IMR-90 (cell line): ENCODE results near the gene RNF180.

Experiments used
- BHLHE40 ChIP-seq: fragments of 150-350 bp; IDR thresholded peaks from 2 replicates; pipeline ENCODE4 v1.6.1; 2016; ENCODE audit warnings: mild to moderate bottlenecking, low read depth, low read length
- CEBPB ChIP-seq: IDR thresholded peaks from 2 replicates; pipeline ENCODE4 v1.6.1; 2012; ENCODE audit warnings: low read depth, low read length, improper control_type of control experiment
- CHD1 ChIP-seq: IDR thresholded peaks from 2 replicates; pipeline ENCODE4 v1.6.1; 2012; ENCODE audit warnings: low read depth, low read length, improper control_type of control experiment
- CTCF ChIP-seq: conservative IDR thresholded peaks from 2 replicates; pipeline ENCODE4 v1.5.1; 2012; ENCODE audit warnings: mild to moderate bottlenecking, low read depth, low read length, improper control_type of control experiment
- MAFK ChIP-seq: IDR thresholded peaks from 2 replicates; pipeline ENCODE4 v1.6.1; 2012; ENCODE audit warnings: low read depth, low read length, improper control_type of control experiment
- MAZ ChIP-seq: IDR thresholded peaks from 2 replicates; pipeline ENCODE4 v1.6.1; 2012; ENCODE audit warnings: low read depth, mild to moderate bottlenecking, low read length, improper control_type of control experiment, moderate library complexity, borderline replicate concordance
- MXI1 ChIP-seq: IDR thresholded peaks from 2 replicates; pipeline ENCODE4 v1.6.1; 2012; ENCODE audit warnings: low read depth, mild to moderate bottlenecking, low read length, moderate library complexity, borderline replicate concordance
- POLR2A ChIP-seq: IDR thresholded peaks from 2 replicates; pipeline ENCODE4 v1.6.1; 2012; ENCODE audit warnings: mild to moderate bottlenecking, low read depth, low read length
- RFX5 ChIP-seq: IDR thresholded peaks from 2 replicates; pipeline ENCODE4 v1.8.0; 2012; ENCODE audit warnings: low read depth, mild to moderate bottlenecking, low read length, moderate library complexity
- SMC3 ChIP-seq: fragments of 150-350 bp; IDR thresholded peaks from 2 replicates; pipeline ENCODE4 v1.6.1; 2016; ENCODE audit warnings: low read depth, mild to moderate bottlenecking, antibody characterized with exemption, low read length, moderate library complexity
- TF ChIP-seq, protein P1 (sequence below): fragments of 150-350 bp; IDR thresholded peaks from 2 replicates; pipeline ENCODE4 v1.6.1; 2017; ENCODE audit warnings: mild to moderate bottlenecking, antibody characterized with exemption, low read length, low read depth

GRCh38 chr5:64229163-64229774, 63.6 kb downstream of the RNF180 start:
- TF ChIP-seq POLR2A, result no peak
- TF ChIP-seq CTCF, result peak; percentile 62
- no peak for TF ChIP-seq MAZ
- no peak for TF ChIP-seq BHLHE40
- TF ChIP-seq SMC3, result peak; percentile 51
- TF ChIP-seq RFX5, result no peak
- TF ChIP-seq, protein P1, sequence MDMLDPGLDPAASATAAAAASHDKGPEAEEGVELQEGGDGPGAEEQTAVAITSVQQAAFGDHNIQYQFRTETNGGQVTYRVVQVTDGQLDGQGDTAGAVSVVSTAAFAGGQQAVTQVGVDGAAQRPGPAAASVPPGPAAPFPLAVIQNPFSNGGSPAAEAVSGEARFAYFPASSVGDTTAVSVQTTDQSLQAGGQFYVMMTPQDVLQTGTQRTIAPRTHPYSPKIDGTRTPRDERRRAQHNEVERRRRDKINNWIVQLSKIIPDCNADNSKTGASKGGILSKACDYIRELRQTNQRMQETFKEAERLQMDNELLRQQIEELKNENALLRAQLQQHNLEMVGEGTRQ, result no peak
- TF ChIP-seq MAFK, result no peak
- no peak for TF ChIP-seq CHD1
- no peak for TF ChIP-seq MXI1
- TF ChIP-seq CEBPB, result no peak
